HG02763 (cell line): ENCODE data around the gene IL9.

Experiments used
- ATAC-seq: cut with Tn5 transposase; IDR thresholded peaks from one replicate; pipeline ENCODE4 v1.9.1; 2021; ENCODE audit warnings: mild to moderate bottlenecking, moderate library complexity; ENCODE audit not compliant: unreplicated experiment

The IL9 gene

GRCh38 chr5:135895474-135896006 is at the start of gene IL9:
TSS of gene IL9 (minus strand) at chr5:135895841. CDS start at chr5:135895816, 25 bp downstream.
- ATAC-seq, result no peak

GRCh38 chr5:135944967-135945560 is 49.4 kb upstream of the IL9 start:
- ATAC-seq, result no peak

GRCh38 chr5:135944564-135944963 is 48.9 kb upstream of the IL9 start:
- no peak for ATAC-seq

- ATAC-seq, result no peak
Observed at GRCh38 chr5:135942202-135942771, 46.6 kb upstream of the IL9 start.

GRCh38 chr5:135941711-135942110 is 46.1 kb upstream of the IL9 start:
- ATAC-seq, result no peak

GRCh38 chr5:135937245-135937911 is 41.7 kb upstream of the IL9 start:
- ATAC-seq, result no peak

GRCh38 chr5:135934939-135935338 is 39.3 kb upstream of the IL9 start:
- ATAC-seq, result no peak

GRCh38 chr5:135930949-135931295 is 35.3 kb upstream of the IL9 start:
- no peak for ATAC-seq

GRCh38 chr5:135930029-135930948 is 34.6 kb upstream of the IL9 start:
- no peak for ATAC-seq

- no peak for ATAC-seq
Observed at GRCh38 chr5:135921388-135921787, 25.7 kb upstream of the IL9 start.

GRCh38 chr5:135920199-135920598 is 24.6 kb upstream of the IL9 start:
- no peak for ATAC-seq

GRCh38 chr5:135916638-135917263 is 21.1 kb upstream of the IL9 start:
- ATAC-seq, result no peak

- no peak for ATAC-seq
Observed at GRCh38 chr5:135915466-135916001, 19.9 kb upstream of the IL9 start.

- no peak for ATAC-seq
Observed at GRCh38 chr5:135913713-135914626, 18.3 kb upstream of the IL9 start.

GRCh38 chr5:135905144-135905543 is 9.5 kb upstream of the IL9 start:
- ATAC-seq, result no peak

- ATAC-seq, result no peak
Observed at GRCh38 chr5:135901633-135902032, 6.0 kb upstream of the IL9 start.

GRCh38 chr5:135900276-135900675 is 4.6 kb upstream of the IL9 start:
- no peak for ATAC-seq

GRCh38 chr5:135898651-135899050 is 3.0 kb upstream of the IL9 start:
- no peak for ATAC-seq

- ATAC-seq, result no peak
Observed at GRCh38 chr5:135894789-135895188, 852 bp downstream of the IL9 start.
